Fibroblast of the aortic adventitia (primary cell): ENCODE data around the gene ELP4. TPM values are rescaled to one million over a fixed set of nuclear protein-coding genes. Genes with fewer than 3 reads are reported as not detected.
A peak's percentile ranks its signal among the peaks of the same experiment; 100 is the strongest.

Experiments used
- DNase-seq: peaks from one replicate; pipeline ENCODE4 v3.0.0-alpha.2; 2010; ENCODE audit warnings: low read depth
- H3K4me3 ChIP-seq: 2 replicates; pipeline ENCODE4 v1.5.1; 2011; ENCODE audit warnings: low read depth, mild to moderate bottlenecking, control low read depth, low read length, moderate library complexity
- CTCF ChIP-seq: IDR thresholded peaks from 2 replicates; pipeline ENCODE4 v1.5.1; 2011; ENCODE audit warnings: mild to moderate bottlenecking, low read length, control low read depth, inconsistent platforms; ENCODE audit not compliant: insufficient read depth
- total RNA-seq: library from RNA; depleted of rRNA; stranded (reverse); fragments of >200 nt; gene quantifications from 2 replicates; pipeline ENCODE4 v1.2.3, GENCODE V29; 2012; ENCODE audit warnings: low replicate concordance

ELP4 gene
- total RNA-seq, 1 donor = 23.0 TPM

- no peak for TF ChIP-seq CTCF
- peak; percentile 73 for DNase-seq
- no peak overlapping the region for H3K4me3 ChIP-seq
Observed at GRCh38 chr11:31779374-31779791, 269.8 kb downstream of the ELP4 start.

- no peak for DNase-seq
- H3K4me3 ChIP-seq = no peak overlapping the region
- no peak for TF ChIP-seq CTCF
Observed at GRCh38 chr11:31780078-31780477, 270.5 kb downstream of the ELP4 start.

GRCh38 chr11:31780480-31780971, 271.0 kb downstream of the ELP4 start:
- no peak for TF ChIP-seq CTCF
- H3K4me3 ChIP-seq = no peak overlapping the region
- no peak for DNase-seq

GRCh38 chr11:31782257-31782656, 272.7 kb downstream of the ELP4 start:
- no peak for DNase-seq
- no peak overlapping the region for H3K4me3 ChIP-seq
- no peak for TF ChIP-seq CTCF

GRCh38 chr11:31783252-31783651, 273.7 kb downstream of the ELP4 start:
- TF ChIP-seq CTCF = no peak

GRCh38 chr11:31784611-31785010, 275.0 kb downstream of the ELP4 start:
- no peak overlapping the region for H3K4me3 ChIP-seq
- DNase-seq = no peak

More at GRCh38 chr11:31783252-31783651, 273.7 kb downstream of the ELP4 start:
- no peak for DNase-seq
- no peak overlapping the region for H3K4me3 ChIP-seq

More at GRCh38 chr11:31784611-31785010, 275.0 kb downstream of the ELP4 start:
- TF ChIP-seq CTCF = no peak
